ENCODE results near the gene PMEPA1.

Gene PMEPA1

DNA sequence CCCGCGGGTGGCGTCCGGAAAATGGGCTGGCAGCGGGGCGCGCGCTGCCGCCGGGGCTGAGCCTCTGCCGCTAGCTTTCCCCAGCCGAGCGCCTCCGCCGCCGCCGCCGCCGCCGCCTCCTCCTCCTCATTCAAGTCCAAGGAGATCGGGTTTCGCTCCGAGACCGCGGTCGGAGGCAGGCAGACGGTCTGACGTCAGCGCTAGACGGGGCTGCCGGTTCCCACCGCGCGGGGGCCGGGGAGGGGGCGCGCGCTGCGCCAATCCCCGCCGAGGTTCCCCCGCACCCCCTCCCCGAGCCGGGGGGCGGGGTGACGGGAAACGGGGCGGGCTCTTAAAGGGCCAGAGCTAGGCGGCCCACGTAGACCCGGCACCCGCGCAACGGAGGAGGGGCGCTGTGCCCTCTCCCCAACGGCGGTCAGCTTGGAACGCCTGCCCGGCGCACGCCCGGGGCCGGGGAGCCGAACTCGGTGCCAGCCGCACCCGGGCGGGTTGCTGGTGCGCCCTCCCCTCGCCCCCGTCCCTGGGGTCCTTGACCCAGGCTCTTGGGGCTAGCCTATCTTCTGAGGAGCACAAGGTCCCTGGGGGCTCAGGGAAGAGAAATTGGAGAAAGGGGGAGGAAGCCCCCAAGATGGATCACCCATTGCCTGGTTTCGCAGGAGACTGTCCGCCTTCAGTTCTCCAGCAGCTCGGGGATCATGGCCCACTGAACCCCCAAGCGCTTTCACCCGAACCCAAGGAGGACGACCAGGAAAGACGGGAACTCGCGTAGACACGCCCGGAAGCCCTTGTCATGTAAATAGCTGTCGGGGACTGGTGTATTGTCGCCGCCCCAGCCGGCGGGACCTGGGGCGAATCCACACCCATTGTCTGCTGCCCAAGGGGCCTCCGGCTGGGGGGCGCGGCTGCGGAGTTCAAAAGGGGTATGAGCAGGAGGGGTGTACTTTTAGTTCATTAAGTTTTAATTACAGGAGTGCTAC is at the start of gene PMEPA1:
Gene PMEPA1 (minus strand): TSS at position 193 of the 977 bp plus-strand sequence. CDS start 433 bp downstream, outside the sequence.
- DNase-seq (ENCODE audit: low spot score), result peak; percentile 83

DNA sequence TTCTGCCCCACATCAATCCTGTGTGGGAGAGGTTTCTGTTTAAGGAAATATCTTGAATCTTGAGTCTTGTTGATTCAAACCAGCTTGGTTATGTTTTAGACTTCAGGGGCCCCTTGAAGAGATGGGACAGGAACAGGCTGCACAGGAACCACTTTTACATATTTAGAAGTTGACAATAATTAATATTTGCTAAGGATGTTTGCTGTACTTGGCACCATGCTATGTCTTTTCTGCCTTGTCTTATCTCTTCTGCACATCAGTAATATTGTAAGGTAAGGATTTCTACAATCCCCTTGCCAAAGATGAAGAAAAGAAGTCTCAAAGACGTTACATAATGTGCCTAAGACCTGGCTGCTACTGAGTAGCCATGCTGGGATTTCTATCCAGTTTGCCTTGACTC is 48.0 kb upstream of the PMEPA1 start:
- DNase-seq (ENCODE audit: low spot score), result no peak

DNA sequence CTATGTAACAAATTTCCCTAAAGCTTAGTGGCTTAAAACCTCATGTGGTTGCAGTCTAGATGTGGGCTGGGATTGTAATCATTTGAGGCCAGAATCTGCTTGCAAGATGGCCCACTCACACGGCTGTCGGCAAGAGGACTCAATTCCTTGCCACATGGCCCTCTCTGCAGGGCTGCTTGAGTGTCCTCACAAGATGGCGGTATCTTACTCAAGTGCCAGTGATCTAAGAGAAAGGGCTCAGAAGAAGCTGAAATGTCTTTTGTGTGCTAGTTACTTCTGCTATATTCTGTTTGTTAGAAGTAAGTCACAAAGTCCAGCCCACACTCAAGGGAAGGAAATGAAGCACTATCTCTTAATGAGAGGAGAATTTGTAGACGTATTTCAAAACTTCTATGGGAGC is 47.1 kb upstream of the PMEPA1 start:
- no peak for DNase-seq (ENCODE audit: low spot score)

GRCh38 chr20:57756213-57756612 is 46.4 kb upstream of the PMEPA1 start:
- DNase-seq (ENCODE audit: low spot score), result no peak

DNA sequence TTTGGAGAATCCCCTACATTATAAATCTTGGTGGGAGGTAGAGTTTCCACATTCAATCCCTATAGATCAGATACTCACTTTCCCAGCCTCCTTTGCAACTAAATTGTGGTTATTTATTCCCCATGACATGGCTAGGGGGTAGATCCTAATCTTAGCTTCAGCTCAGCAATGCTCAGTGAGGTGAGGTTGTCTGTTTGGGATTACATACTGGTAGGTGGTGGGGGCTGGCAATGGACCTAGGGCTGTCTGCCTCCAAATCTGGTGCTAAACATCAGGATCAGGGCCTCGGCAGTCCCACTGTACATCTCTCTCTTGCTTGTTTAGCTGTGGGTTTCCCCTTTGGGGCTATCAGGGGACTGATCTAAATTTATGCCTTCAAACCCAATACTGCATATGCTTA is 45.8 kb upstream of the PMEPA1 start:
- no peak for DNase-seq (ENCODE audit: low spot score)

GRCh38 chr20:57754190-57754589 is 44.4 kb upstream of the PMEPA1 start:
- DNase-seq (ENCODE audit: low spot score), result no peak

- no peak for DNase-seq (ENCODE audit: low spot score)
Observed at GRCh38 chr20:57753332-57754164, 43.7 kb upstream of the PMEPA1 start.

DNA sequence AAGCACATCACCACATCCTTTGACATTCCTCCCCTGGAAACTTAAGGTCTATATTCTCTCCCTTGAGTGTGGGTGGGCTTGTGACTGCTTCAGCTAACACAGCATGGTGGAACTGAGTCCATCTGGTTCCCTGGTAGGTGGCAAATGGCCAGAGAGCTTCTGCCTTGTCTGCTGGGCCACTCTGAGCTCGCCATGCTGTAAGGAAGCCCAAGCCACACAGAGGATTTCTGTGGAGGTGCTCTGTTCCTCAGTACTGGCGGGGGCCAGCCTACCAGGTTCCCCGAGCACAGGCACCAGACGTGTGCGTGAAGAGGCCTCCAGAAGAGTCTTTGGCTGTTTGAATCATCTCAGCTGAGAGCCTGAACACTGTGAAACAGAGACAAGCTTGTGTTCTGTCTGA is 41.6 kb upstream of the PMEPA1 start:
- DNase-seq (ENCODE audit: low spot score), result no peak

DNA sequence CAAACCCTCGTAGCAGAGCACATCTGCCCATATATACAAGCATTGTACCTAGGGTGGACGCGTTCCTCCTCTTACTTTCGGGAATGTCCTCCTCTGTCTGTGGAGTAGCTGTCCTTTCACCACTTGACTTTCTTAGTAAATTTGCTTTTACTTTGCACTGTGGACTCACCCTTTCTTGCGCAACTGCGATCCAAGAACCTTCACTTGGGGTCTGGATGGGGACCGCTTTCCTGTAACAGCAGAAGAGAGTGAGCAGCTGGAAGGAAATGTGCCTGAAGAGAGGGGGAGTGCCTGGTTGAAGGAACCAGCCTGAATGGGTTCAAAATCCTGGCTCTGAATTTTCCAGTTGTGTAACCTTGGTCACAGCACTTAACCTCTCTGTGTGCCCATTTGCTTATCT is 40.1 kb upstream of the PMEPA1 start:
- no peak for DNase-seq (ENCODE audit: low spot score)

DNA sequence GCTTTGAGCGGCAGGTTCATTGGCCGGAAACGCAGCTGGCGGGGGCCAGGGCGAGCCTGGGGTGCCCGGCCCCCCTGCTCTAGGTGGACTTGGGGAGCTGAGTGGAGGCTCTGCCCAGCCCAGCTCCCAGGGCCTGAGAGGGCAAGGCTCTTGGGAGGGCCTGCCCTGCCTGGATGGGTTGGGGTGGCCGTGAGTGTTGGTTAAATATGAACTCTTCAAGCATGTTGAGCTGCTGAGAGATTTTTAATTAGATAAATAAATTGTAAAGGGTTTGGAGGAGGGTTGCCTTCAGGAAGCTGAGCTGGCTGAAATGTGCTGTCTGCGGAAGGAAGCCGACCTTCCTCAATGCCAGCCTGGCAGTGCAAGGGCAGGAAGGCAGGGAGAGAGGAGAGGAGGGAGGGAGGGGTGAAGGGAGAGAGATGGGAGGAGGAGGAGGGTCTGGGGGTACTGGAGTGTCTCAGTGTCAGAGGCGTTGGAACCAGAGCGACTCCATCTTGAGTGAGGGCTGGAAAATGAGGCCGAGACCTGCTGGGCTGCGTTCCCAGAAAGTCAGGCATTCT is 39.4 kb upstream of the PMEPA1 start:
- DNase-seq (ENCODE audit: low spot score), result peak; percentile 72

DNA sequence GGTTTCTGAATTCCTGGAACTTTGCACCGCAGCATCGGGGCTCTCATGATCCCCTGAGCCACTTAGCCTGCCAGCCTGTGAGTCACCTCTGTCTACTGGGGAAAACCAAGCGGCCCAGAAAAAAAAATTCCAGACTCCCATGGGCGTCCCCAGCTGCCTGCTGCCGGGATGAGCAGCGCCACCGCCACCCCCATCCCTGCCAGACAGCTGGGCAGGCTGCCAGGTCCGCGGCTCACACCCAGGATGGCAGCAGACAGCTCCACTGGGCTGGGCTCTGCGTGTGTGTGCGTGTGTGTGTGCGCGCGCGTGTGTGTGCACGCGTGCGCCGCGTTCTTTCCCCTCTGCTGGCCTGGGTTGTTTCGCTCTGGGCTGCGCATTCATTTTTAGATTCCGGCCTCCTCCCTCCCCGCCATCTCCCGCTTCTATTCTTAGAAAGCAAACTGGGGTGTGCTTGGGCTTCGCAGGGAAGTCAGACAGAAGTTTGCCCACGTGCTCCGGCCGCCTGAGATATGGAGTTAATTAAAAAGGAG is 38.9 kb upstream of the PMEPA1 start:
- DNase-seq (ENCODE audit: low spot score), result peak; percentile 96

DNA sequence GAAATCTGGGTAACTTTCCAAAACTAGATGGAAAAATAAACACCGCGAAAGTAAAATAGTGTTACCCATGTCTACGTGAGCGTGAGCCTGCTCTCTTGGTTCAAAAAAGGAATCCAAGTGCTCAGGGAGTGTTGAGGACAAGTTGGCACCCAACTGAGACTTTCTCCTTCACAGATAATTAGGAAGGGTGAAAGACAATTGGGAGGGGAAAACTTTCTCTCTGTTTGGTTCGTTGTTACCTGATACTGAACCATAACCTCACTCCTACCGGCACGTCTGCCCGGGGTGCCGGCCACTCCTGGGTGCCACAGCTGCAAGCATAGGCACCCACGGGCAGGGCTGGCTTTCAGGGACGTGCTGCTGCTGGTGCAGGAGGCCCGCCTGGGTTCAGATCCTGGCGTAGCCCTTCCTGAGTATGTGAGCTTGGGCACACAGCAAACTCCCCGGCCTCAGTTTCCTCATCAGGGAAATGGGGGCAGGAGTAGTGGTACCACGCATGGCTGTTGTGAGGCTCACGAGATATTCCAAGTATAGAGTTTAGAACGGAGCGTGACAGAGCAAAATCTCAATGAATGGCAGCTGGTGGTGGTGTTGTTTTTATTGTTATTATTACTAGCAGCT is 38.2 kb upstream of the PMEPA1 start:
- DNase-seq (ENCODE audit: low spot score), result no peak

GRCh38 chr20:57746832-57747404 is 37.1 kb upstream of the PMEPA1 start:
- no peak for DNase-seq (ENCODE audit: low spot score)

GRCh38 chr20:57746201-57746600 is 36.4 kb upstream of the PMEPA1 start:
- DNase-seq (ENCODE audit: low spot score), result no peak

DNA sequence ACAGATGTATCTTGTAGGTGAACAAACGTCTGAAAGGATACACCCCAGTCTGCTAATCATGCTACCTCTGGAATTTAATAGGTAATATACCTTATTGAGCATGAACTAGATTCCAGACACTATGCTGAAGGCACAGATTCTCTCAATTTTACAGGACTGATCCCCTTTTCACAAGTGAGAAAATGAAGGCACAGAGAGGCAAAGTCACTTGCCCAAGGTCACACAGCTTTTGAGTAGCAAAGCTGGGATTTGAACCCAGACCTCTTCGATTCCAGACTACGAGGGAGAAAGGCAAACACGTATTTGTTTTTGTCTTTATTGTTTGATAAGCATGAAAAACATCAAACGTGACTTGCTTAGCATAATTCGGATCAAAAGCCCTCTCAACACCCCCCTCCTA is 34.4 kb upstream of the PMEPA1 start:
- no peak for DNase-seq (ENCODE audit: low spot score)

DNA sequence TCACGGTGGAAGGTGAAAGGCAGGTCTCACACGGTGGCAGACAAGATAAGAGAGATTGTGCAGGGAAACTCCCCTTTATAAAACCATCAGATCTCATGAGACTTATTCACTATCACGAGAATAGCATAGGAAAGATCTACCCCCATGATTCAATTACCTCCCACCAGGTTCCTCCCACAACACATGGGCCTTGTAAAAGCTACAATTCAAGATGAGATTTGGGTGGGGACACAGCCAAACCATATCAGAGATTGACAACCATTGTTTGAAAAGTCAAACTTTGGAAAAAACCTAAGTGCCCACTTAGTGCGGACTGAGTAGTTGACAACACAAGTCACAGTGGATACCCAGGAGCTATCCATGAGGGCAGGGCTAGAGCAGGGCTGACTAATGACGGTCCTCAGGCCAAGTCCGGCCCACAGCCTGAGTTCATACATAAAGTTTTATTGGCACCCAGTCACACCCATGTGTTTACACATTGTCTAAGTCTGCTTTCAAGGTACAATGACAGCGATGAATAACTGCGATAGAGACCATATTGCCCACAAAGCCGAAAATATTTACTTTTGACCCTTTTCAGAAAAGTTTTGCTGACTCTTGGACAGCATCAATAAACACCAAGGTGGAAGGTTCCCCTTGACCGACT is 33.8 kb upstream of the PMEPA1 start:
- no peak for DNase-seq (ENCODE audit: low spot score)

DNA sequence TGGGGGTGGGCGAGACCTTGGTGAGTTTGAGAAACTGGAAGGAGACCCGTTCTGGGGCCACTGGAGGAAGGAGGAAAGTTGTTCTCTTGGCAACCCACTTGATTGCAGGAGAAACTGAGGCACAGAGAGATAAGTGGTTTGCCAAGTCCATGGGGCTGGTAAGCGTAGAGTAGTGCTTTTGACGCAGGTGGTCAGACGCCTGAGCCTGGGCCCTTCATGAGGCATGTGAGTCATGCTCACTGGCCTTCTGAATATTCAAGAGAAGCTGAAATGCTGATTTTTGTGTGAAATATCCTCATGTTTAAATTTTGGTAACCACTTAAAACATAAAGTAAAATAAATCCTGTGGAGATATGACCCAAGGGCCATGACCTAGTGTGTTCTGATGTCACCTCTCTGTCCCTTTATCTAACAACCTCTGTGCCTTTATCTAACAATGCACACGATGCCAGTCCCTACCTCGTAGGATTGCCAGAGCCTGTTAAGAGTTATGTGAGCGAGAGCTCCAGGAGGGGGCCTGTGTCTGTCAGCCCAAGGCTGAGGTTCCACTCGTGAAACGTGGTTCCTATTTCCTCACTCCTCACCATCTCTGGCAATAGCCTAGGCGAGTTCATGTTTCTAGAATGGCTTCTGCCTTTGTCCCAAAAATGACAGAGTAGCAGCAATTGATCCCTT is 32.8 kb upstream of the PMEPA1 start:
- DNase-seq (ENCODE audit: low spot score), result no peak

DNA sequence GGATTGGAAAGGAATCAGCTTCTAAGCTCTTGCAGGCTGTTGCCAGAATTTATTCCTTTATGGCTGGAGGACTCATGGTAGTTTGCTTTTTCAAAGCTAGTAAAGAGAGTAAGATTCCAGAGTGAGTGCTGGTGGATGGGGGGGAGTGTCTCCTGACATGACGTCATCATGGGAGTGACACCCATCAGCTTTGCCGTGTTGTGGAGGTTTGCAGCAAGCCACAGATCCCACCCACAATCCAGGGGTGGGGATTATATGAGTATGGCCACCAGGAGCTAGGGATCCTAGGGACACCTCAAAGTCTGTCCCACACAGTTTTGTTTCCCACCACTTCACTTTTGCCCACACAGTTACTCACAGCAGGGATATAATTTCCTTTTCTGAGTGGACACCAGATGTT is 28.7 kb upstream of the PMEPA1 start:
- no peak for DNase-seq (ENCODE audit: low spot score)

- DNase-seq (ENCODE audit: low spot score), result no peak
Observed at GRCh38 chr20:57738053-57738452, 28.2 kb upstream of the PMEPA1 start.

- no peak for DNase-seq (ENCODE audit: low spot score)
Observed at GRCh38 chr20:57737349-57737748, 27.5 kb upstream of the PMEPA1 start.
